HG03097 (cell line): Measurements from ENCODE around the gene ATG16L1.

Experiments
- ATAC-seq: cut with Tn5 transposase; IDR thresholded peaks from one replicate; pipeline ENCODE4 v1.9.1; 2021; ENCODE audit not compliant: unreplicated experiment, low FRiP score

The ATG16L1 gene

DNA sequence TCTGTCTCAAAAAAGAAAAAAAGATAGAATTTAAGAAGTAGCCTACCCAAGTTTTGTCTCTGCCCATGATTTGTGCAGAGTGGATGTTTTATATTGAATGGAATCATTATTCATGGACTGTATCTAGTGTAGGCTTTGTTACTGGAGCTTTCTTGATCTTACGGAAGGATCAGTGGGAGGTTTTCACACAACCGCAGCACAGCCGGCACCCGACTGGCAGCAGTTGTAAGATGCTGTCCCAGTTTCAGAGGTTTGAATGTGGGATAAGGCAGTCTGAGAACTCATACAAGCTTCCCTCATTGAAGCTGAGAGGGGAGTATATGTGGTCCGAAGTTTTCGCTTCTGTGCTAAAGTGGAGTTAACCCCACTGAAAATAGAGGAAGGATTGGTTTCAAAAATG is 36.4 kb downstream of the ATG16L1 start:
- no peak for ATAC-seq

DNA sequence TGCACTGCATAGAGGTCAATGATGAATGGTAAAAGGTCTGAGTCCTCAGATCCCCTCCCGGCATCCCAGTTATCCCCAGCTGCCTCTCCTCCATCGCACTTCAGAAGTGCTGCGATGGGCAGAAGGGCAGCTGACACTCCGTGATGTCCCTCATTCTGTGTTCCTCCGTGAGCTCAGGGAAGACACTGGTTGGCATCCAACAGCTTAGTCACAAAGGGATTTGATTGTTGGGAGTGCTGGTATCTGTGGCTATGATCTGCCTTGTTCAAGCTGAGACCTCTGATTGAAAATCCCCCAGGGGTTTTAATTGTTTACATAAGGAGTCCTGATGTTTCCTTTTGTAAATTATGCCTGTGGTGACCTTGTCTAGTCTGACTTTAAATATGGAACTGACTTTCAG is 37.2 kb downstream of the ATG16L1 start:
- no peak for ATAC-seq

- ATAC-seq, result no peak
Measured at GRCh38 chr2:233289648-233290047, 38.2 kb downstream of the ATG16L1 start.

DNA sequence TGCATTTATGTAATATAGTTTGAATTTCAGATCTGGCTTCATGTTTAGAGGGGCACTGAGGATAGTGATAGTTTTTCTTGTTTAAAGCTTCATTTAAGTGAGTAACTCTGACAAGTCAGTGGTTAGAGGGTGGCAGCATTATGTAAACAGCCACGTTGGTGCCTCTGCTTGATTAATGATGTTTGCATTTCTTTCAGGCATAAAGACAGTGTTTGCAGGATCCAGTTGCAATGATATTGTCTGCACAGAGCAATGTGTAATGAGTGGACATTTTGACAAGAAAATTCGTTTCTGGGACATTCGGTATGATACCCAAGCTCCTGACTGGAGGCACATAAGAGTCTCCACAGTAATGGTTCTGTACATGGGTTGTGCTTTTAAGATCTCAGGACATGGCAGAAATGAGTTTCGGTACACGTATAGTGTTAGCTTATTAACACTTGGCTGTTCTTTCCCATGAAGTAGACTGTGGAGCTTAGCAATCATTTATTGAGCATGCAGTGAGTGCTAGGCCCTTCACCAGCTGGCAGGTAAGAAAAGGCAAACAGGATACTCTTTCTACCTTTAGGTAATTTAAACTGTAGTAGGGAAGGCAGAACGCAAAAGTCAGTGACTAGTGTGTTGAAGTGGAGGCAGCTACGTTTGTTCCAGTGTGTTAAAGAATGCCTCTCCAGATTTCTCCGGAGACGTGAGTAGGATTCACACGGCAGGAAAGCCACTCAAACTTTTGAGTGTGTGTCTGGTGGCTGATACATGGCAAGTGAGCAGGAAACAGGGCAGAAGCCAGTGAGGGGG is 38.8 kb downstream of the ATG16L1 start:
- ATAC-seq, result no peak

DNA sequence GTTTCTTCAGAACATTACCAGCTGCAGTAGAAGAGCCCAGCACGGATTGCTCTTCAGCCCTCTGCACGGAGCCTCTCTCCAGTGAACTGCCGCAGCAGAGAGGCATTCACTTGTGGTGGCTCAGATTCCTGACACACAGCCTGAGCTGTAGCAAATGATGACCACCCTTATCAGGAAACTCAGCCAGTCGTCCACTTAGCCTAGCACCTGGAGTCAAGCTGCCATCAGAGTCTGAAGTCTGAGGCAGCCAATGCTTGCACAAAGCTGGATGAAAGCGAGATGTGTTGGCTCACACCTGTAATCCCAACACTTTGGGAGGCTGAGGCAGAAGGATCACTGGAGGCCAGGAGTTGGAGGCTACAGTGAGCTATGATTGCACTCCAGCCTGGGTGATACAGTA is 44.4 kb downstream of the ATG16L1 start:
- ATAC-seq, result no peak

GRCh38 chr2:233297076-233297475 is 45.6 kb downstream of the ATG16L1 start:
- no peak for ATAC-seq

- no peak for ATAC-seq
Measured at GRCh38 chr2:233300401-233300800, 48.9 kb downstream of the ATG16L1 start.

- no peak for ATAC-seq
Measured at GRCh38 chr2:233301248-233301647, 49.8 kb downstream of the ATG16L1 start.

- no peak for ATAC-seq
Measured at GRCh38 chr2:233301811-233302210, 50.3 kb downstream of the ATG16L1 start.

DNA sequence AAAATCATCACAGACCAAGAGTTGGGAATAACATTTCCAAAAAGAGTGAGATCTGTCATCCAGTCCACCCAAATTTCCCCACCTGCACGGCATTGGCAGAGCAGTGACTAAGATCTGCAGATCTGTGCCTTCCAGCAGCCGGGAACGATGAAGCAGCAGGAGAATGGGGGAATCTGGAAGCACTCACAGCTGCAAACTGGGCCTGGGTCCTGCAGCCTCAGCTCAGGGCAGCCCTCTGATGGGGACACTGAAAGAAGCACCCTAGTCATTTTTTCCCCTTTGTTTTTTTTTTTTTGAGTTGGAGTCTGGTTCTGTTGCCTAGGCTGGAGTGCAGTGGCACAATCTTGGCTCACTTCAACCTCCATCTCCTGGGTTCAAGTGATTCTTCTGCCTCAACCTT is 51.8 kb downstream of the ATG16L1 start:
- no peak for ATAC-seq

DNA sequence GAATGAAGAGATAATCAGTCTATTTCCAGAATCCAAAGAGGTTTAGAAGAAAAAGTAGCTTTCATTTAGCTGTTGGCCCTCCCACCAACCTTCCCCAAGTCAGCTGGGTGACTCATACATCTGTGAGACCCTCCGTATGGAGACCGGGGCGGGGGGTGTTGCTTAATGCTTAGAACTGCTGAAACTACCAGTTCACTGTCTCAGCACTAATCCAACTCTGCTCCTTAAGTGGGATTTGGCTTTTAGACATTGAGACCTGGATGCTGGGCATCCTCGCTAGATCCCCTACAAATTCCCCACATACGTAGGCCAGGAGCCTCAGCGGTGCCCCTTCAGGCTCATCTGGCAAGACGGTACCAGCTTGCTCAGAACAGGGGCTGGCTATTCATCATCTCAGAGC is 56.1 kb downstream of the ATG16L1 start, which contains the start of gene SAG:
Gene SAG (plus strand): TSS at position 252 of the 400 bp plus-strand sequence. CDS start 1,374 bp downstream, outside the sequence.
- no peak for ATAC-seq

- no peak for ATAC-seq
Measured at GRCh38 chr2:233311241-233311926, 59.9 kb downstream of the ATG16L1 start.

DNA sequence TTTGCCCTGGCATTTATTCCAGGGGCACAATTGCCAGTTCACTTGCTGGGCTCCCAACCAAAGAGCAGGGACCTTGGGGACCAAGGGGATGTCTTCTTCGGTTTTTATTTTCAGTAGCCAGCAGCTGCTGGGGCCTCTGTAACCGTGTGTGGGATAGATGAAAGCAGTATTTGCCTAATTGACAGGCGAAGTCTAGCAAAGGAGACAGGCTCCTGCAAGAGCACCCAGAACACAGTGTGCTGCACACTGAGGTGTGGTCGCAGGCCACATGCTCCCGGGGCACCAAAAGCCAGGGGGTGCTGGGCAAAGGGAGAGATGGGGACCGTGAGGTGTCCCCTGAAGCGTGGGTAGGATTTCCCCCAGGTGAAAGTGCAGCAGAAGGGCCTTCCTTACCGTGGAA is 61.4 kb downstream of the ATG16L1 start:
- ATAC-seq, result no peak

GRCh38 chr2:233314180-233314925 is 62.9 kb downstream of the ATG16L1 start:
- no peak for ATAC-seq

- ATAC-seq, result no peak
Measured at GRCh38 chr2:233317196-233317943, 65.9 kb downstream of the ATG16L1 start.

DNA sequence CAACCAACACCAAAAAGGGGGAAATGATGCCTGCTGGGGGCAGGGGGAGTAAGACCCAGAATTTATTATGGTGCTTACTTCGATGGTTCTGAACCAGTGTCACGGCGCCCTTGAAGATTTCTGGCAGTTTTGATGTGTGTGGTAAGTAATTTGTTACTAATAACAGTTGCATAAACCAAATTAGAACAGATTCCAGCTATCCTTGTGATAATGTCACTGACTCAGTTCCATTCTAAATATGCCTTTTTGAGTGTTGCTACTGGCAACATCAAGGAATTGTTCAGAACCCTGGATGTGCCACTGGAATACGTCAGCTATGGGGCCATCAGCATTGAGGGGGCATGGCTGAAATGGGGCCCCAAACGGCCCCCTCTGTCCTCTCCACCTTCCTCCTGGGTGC is 67.8 kb downstream of the ATG16L1 start:
- no peak for ATAC-seq

GRCh38 chr2:233320470-233320869 is 69.0 kb downstream of the ATG16L1 start:
- ATAC-seq, result no peak

DNA sequence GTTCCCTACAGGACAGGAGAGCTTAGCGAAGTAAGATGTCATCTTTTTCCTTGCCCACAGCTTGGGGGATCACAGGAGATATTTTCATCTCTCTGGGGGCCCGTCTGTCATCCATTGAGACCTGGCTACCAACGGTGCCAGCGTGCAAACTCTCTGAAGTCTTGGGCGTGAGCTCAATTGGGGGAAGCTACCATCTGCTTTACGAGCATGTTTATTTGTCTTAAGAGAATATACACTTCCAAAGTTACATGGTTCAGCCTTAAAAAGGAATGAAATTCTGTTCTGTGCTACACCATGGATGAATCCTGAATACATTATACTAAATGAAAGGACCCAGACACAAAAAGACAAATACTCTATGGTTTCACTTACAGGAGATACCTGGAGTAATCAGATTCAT is 69.7 kb downstream of the ATG16L1 start:
- ATAC-seq, result no peak

GRCh38 chr2:233323851-233324250 is 72.4 kb downstream of the ATG16L1 start:
- no peak for ATAC-seq

DNA sequence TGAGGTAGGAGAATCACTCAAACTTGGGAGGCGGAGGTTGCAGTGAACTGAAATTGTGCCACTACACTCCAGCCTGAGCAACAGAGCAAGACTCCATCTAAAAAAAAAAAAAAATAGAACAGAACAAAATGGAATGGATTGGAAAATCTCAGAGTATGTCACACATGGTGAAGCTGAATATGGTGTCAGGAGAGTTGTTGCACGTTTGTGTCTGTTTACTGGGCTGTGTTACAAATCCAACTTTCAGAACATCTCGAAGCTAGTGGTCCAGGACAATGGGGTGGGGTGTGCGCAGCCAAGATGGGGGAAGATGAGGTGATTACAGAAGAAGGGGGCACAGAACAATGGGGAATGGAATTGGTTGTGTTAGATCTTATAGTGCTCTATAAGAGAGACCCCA is 73.8 kb downstream of the ATG16L1 start:
- ATAC-seq, result no peak

GRCh38 chr2:233325814-233326213 is 74.3 kb downstream of the ATG16L1 start:
- ATAC-seq, result no peak
